Measurements from ENCODE around the gene MAJIN.
"Not testable (repeated sequence)": the region's sequence is repeated elsewhere in the genome, so short reads cannot be mapped to it uniquely, and the experiment has no call there.

The MAJIN gene, protein sequence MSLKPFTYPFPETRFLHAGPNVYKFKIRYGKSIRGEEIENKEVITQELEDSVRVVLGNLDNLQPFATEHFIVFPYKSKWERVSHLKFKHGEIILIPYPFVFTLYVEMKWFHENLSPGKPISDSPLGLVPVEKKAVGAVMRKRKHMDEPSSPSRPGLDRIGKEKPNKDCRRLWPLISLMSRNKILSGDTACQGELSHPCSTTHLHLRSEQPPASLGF

DNA sequence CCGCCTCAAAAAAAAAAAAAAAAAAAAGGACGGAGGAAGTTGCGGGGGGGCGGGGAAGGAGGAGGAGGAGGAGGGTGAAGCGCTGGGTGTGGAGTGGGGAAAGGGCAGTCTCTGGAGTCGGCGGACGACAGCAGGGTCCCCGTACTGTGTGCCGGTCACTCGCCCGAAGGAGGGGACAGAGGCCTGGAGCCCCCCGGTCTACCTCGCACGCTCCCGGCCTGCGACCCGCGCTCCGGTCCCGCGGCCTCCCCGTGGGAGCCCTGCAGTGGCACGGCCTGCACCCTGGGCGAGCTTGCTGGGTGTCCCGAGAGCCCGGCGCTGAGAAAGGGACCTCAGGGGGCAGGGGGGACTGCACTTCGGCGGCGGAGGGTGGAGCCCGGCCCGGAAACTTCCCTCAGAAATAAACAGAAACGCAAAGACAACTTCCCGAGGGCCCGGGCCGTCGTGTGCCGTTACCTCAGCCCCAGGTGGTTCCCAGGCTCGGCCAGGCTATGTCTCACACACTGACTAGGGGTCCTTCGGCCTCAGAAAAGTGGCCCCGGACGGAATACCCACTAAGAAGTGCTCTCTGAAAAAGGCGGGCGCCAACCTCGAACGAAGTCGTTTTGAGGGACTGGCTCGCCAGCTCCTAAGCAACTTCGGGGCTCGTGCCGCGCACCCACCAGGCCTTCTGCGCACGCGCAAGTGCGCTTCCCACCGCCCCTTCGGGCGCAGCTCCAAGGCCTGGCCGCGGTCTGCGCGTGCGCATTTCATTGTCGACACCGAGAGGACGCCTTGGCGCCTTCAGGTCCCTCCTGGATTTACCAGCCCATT is at the start of gene MAJIN:
Gene MAJIN (minus strand): TSS at position 688 of the 813 bp plus-strand sequence. CDS start 12,703 bp downstream, outside the sequence.
- DNase-seq (ENCODE audit: insufficient read length, low spot score) (peak; percentile 61), FAIRE-seq (no peak)

GRCh38 chr11:65021509-65021908 is 49.6 kb upstream of the MAJIN start:
- FAIRE-seq, result no peak
- DNase-seq (ENCODE audit: insufficient read length, low spot score), result no peak

- FAIRE-seq, result no peak
- DNase-seq (ENCODE audit: insufficient read length, low spot score), result no peak
These were observed 49.1 kb upstream of the MAJIN start for GRCh38 chr11:65021003-65021402.

DNA sequence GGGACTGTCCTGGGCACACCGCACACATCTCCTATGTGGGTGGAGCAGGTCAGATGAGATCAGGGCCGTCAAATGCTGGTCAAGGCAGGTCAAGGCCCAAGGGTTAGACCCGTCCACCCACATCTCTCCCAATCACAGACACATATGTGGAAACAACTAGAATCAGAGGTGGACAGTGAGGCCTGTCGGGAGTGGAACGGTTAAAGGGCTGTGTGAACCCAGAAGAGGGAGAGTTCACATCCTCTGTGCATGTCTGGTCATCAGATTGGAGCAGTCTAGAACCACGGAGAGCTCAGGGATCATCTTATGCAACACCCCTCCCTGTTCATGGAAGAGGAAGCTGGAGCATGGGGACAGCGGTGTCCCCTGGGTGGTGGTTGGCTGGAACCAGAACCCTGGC is 47.9 kb upstream of the MAJIN start:
- no peak for FAIRE-seq
- DNase-seq (ENCODE audit: insufficient read length, low spot score), result no peak

DNA sequence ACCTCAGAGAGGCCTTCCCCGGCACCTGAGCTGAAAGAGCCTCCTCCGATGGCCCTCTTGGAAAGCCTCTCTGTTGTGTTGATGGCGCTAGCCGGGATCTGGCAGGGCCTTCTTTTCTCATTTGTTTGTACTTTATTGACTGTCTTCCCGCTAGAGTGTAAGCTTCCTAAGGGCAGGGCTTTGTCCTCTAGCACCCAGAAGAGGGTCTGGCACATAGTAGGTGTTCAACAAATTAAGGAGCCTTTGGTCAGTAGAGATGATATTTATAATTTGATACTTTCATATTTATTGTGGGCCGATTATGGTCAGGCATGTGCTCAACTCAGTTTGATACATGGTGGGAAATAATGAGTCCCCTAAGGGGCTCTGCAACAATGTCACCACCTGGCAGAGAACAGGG is 46.0 kb upstream of the MAJIN start:
- DNase-seq (ENCODE audit: insufficient read length, low spot score), result no peak
- FAIRE-seq, result no peak

GRCh38 chr11:65016705-65017104 is 44.8 kb upstream of the MAJIN start:
- DNase-seq (ENCODE audit: insufficient read length, low spot score) (no peak), FAIRE-seq (no peak)

GRCh38 chr11:65014726-65015227 is 42.9 kb upstream of the MAJIN start:
- no peak for FAIRE-seq

GRCh38 chr11:65013888-65014725 is 42.2 kb upstream of the MAJIN start, which contains the start of gene ARL2:
Gene ARL2 (plus strand): TSS chr11:65014160. CDS start chr11:65014208, 48 bp downstream.
- FAIRE-seq (peak; percentile 80), DNase-seq (ENCODE audit: insufficient read length, low spot score) (peak; percentile 95)

More at GRCh38 chr11:65014726-65015227, 42.9 kb upstream of the MAJIN start:
- no peak for DNase-seq (ENCODE audit: insufficient read length, low spot score)

GRCh38 chr11:65013130-65013887 is 41.4 kb upstream of the MAJIN start:
- FAIRE-seq (peak; percentile 44), DNase-seq (ENCODE audit: insufficient read length, low spot score) (peak; percentile 93)

GRCh38 chr11:65008873-65009272 is 37.0 kb upstream of the MAJIN start:
- DNase-seq (ENCODE audit: insufficient read length, low spot score) (no peak), FAIRE-seq (no peak)

DNA sequence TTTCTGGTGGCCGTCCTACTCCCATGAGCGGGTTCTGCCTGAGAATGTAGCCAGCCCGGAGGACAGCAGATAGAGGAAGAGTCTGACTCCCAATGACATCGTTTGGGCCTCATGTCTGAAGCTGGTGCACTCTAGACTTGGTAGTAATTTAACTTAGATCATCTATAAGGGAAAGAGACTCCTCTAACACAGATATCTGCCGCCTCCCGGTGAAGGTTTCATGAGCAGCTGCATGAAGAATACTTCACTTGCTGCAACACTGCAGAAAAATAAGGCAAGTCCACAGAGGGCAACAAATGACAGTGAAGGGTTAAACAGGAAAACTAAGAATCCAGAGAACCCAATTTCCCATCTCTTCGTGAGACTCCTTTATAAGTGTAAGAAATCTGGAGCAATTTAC is 36.1 kb upstream of the MAJIN start:
- FAIRE-seq (no peak), DNase-seq (ENCODE audit: insufficient read length, low spot score) (no peak)

GRCh38 chr11:65003968-65004367 is 32.1 kb upstream of the MAJIN start:
- not testable (repeated sequence) for DNase-seq (ENCODE audit: insufficient read length, low spot score); FAIRE-seq

DNA sequence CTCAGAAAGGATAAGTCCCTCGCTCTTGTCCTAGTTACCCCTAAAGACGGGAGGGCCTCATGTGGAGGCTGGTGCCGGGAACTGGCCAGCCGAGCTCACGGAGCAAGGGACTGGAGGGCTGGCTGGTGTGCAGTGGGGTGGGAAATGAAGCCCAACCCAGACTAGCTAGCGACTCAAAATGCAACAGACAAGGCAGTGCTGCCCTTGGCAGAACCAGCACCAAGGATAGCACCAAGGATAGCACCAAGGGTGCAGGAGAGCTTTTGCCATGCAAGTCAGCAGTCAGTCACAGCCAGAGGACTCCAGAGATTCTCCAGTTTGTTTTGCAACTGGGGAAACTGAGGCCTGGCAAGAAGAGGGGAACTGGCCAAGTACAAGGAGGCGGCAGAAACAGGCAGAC is 31.4 kb upstream of the MAJIN start:
- no peak for FAIRE-seq
- DNase-seq (ENCODE audit: insufficient read length, low spot score), result no peak

DNA sequence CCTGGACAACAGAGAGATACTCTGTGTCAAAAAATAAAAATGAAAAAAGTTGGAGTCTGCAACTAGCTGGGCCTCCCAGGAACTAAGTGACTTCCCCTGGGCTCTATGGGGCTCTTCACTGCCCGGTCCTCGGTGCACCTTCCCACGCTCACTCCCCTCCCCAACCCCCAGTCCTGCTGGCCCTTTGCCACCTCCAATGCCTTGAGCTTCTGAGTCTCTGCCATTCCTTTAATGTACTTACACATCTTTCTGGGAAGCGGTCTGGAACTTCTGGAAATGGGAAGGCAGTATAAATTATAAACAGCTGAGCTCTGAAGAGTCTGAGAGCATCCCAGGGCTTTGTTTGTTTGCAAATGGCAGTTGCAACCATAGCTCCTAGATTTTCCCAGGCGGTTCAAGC is 30.8 kb upstream of the MAJIN start:
- DNase-seq (ENCODE audit: insufficient read length, low spot score) (no peak), FAIRE-seq (no peak)

DNA sequence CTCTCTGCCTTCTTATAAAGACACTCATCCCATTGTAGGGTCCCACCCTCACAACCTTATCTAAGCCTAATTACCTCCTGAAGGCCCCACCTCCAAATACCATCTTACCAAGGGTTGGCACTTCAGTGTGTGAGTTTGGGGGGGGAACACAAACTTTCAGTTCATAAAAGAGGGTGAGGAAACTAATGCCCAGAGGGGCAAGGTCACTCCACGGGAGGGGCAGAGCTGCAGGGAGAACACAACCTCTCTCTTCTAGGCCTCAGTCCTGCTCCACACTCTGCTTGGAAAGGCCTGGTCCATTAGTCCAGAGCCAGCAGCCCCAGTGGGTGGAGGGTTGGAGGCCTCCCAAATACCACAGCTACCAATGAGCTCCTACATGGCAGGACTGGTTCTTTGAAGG is 27.6 kb upstream of the MAJIN start:
- FAIRE-seq, result no peak
- no peak for DNase-seq (ENCODE audit: insufficient read length, low spot score)

DNA sequence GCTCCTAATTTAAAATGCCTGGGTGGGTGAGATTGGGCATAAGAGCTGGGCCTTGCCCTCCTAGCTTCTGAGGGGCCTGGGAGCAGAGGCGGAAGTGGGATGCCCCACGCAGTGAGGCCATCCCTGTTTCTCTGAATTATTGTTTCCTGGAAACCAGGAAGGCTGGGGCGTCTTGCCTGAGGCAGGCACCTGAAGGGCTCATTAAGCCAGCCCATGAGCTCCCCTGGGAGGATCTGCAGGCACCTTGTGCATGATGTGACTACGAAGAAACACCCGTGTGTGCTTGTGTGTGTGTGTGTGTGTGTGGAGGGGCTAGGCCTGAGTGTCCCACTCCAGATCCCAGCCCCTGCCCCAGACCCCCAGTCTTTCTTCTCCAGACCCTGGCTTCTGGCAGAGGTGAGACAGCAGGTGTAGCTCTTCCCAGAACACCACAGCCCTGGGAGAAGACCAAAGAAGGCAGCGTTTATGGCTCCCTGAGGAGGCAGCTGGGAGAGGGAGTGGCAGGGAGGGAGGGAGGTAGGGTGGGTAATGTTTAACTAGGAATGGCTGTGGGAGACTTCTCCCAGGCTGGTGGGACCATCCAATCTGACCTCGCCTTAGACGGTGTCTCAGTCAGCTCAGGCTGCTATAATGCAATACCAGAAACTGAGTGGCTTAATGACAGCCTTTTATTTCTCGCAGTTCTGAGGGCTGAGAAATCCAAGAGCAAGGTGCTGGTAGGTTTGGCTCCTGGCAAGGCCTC is 27.0 kb upstream of the MAJIN start:
- DNase-seq (ENCODE audit: insufficient read length, low spot score) (no peak), FAIRE-seq (no peak)

- DNase-seq (ENCODE audit: insufficient read length, low spot score), result no peak
- FAIRE-seq, result no peak
These were observed 26.2 kb upstream of the MAJIN start for GRCh38 chr11:64998141-64998540.

GRCh38 chr11:64996710-64997380 is 24.9 kb upstream of the MAJIN start, which contains the start of gene BATF2:
Gene BATF2 (minus strand): TSS chr11:64996971. CDS start chr11:64996914, 57 bp downstream.
- DNase-seq (ENCODE audit: insufficient read length, low spot score), result peak; percentile 65
- FAIRE-seq, result peak; percentile 72

DNA sequence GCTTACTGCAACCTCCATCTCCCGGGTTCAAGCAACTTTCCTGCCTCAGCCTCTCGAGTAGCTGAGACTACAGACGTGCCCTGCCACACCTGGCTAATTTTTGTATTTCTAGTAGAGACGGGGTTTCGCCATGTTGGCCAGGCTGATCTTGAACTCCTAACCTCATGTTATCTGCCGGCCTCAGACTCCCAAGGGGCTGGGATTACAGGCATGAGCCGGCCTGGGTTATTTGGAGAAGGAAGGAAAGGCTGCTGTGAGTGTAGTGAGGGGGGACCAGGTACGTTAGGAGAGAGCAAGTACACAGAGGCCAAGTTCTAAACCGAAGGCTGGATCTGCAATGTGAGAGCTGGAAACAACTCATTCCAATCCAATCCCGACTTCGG is 24.4 kb upstream of the MAJIN start:
- FAIRE-seq, result no peak

More for the DNA sequence above, 24.4 kb upstream of the MAJIN start:
- no peak for DNase-seq (ENCODE audit: insufficient read length, low spot score)
